Neural crest cell (in vitro differentiated cells): Measurements from ENCODE around the gene RBM25. TPM values are rescaled to one million over a fixed set of nuclear protein-coding genes. Genes with fewer than 3 reads are reported as not detected.

ENCODE experiments used
- DNase-seq: peaks from one replicate; pipeline ENCODE4 v3.0.0; 2021; ENCODE audit warnings: low read depth, mixed read lengths, low spot score
- H3K27ac Mint-ChIP-seq: one replicate; pipeline ENCODE4 v1.8.0; 2021; ENCODE audit warnings: mild to moderate bottlenecking, mixed read lengths; ENCODE audit not compliant: unreplicated experiment
- H3K27me3 Mint-ChIP-seq: 2 replicates; pipeline ENCODE4 v1.8.0; 2021; ENCODE audit warnings: low read depth, mild to moderate bottlenecking, mixed read lengths
- H3K36me3 Mint-ChIP-seq: 2 replicates; pipeline ENCODE4 v1.8.0; 2021; ENCODE audit warnings: low read depth, mild to moderate bottlenecking, mixed read lengths
- H3K4me1 Mint-ChIP-seq: 2 replicates; pipeline ENCODE4 v1.8.0; 2021; ENCODE audit warnings: mixed read lengths
- H3K4me3 Mint-ChIP-seq: one replicate; pipeline ENCODE4 v1.8.0; 2021; ENCODE audit warnings: mild to moderate bottlenecking, mixed read lengths
- H3K9me3 Mint-ChIP-seq: 2 replicates; pipeline ENCODE4 v1.8.0; 2021; ENCODE audit warnings: mixed read lengths
- CTCF ChIP-seq: fragments of 200-600 bp; sonication (generic); conservative IDR thresholded peaks from 2 replicates; pipeline ENCODE4 v1.5.0; 2021; ENCODE audit warnings: antibody characterized with exemption, mild to moderate bottlenecking
- total RNA-seq: library from RNA; stranded (reverse); gene quantifications from 2 replicates; pipeline ENCODE4 v1.2.1, GENCODE V29; 2021

The RBM25 gene
- total RNA-seq, 1 donor from 2014 or later, result 117 TPM

DNA sequence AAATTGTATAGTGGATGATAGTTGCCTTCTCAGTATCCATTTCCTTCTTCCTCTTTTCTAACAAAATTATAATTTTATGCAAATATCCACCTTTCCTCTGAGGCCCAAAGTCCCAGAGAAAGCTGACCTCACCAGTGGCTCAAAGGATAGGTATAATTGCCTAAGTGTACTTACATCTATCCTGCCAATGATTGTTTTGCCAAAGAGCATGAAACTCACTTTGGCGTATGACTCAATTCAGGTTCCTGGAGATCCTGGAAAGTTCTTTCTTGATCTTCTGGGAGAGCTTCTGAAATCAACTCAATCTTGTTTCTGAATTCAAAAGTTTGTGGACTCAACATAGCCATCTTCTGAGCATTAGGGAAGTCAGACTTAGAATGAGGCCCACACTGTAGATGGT lies 10.5 kb upstream of the RBM25 start:
- no peaks in the 10 kb centered on the region for H3K9me3 Mint-ChIP-seq
- no peaks in the 10 kb centered on the region for H3K27me3 Mint-ChIP-seq
- DNase-seq, result no peak
- no peak overlapping the region for H3K4me3 Mint-ChIP-seq
- no peaks in the 10 kb centered on the region for H3K36me3 Mint-ChIP-seq
- TF ChIP-seq CTCF, result no peak
- H3K27ac Mint-ChIP-seq, result no peak overlapping the region
- no peaks in the 10 kb centered on the region for H3K4me1 Mint-ChIP-seq

DNA sequence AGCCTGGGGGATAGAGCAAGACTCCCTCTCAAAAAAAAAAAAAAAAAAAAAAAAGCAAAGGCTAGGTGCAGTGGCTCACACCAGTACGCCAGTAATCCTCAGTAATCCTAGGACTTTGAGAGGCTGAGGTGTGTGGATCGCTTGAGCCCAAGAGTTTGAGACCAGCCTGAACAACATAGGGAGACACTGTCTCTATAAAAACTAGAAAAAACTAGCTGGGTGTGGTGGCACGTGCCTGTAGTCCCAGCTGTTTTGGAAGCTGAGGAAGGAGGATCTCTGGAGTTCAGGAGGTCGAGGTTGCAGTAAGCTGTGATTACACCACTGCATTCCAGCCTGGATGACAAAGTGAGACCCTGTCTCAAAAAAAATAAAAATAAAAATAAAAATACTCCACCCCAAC lies 8.9 kb upstream of the RBM25 start:
- no peak for DNase-seq
- TF ChIP-seq CTCF, result no peak
- H3K36me3 Mint-ChIP-seq, result no peaks in the 10 kb centered on the region
- no peak overlapping the region for H3K4me3 Mint-ChIP-seq
- no peaks in the 10 kb centered on the region for H3K9me3 Mint-ChIP-seq
- no peak overlapping the region for H3K27ac Mint-ChIP-seq
- no peaks in the 10 kb centered on the region for H3K27me3 Mint-ChIP-seq
- H3K4me1 Mint-ChIP-seq, result no peaks in the 10 kb centered on the region

- H3K4me1 Mint-ChIP-seq, result peaks cover 10% of the 10 kb centered on the region
- no peaks in the 10 kb centered on the region for H3K27me3 Mint-ChIP-seq
- no peak overlapping the region for H3K27ac Mint-ChIP-seq
- no peaks in the 10 kb centered on the region for H3K9me3 Mint-ChIP-seq
- peak overlapping the region; percentile 47 for H3K4me3 Mint-ChIP-seq
- DNase-seq, result no peak
- no peaks in the 10 kb centered on the region for H3K36me3 Mint-ChIP-seq
- no peak for TF ChIP-seq CTCF
These were observed 3.1 kb upstream of the RBM25 start for GRCh38 chr14:73055251-73055650.

- Mint-ChIP-seq H3K27ac (no peak overlapping the region), H3K4me1 (peaks cover 25% of the 10 kb centered on the region), H3K9me3 (no peaks in the 10 kb centered on the region), H3K4me3 (no peak overlapping the region), H3K27me3 (no peaks in the 10 kb centered on the region), H3K36me3 (no peaks in the 10 kb centered on the region)
- no peak for TF ChIP-seq CTCF
- DNase-seq, result no peak
These were observed 450 bp upstream of the RBM25 start for GRCh38 chr14:73057944-73058223.

- no peak for DNase-seq
- H3K36me3 Mint-ChIP-seq, result no peaks in the 10 kb centered on the region
- TF ChIP-seq CTCF, result no peak
- H3K4me3 Mint-ChIP-seq, result no peak overlapping the region
- H3K27me3 Mint-ChIP-seq, result no peaks in the 10 kb centered on the region
- H3K9me3 Mint-ChIP-seq, result no peaks in the 10 kb centered on the region
- peaks cover 31% of the 10 kb centered on the region for H3K4me1 Mint-ChIP-seq
- no peak overlapping the region for H3K27ac Mint-ChIP-seq
These were observed 764 bp downstream of the RBM25 start for GRCh38 chr14:73058922-73059673.
